ENCODE data around the gene FH.

FH gene

DNA sequence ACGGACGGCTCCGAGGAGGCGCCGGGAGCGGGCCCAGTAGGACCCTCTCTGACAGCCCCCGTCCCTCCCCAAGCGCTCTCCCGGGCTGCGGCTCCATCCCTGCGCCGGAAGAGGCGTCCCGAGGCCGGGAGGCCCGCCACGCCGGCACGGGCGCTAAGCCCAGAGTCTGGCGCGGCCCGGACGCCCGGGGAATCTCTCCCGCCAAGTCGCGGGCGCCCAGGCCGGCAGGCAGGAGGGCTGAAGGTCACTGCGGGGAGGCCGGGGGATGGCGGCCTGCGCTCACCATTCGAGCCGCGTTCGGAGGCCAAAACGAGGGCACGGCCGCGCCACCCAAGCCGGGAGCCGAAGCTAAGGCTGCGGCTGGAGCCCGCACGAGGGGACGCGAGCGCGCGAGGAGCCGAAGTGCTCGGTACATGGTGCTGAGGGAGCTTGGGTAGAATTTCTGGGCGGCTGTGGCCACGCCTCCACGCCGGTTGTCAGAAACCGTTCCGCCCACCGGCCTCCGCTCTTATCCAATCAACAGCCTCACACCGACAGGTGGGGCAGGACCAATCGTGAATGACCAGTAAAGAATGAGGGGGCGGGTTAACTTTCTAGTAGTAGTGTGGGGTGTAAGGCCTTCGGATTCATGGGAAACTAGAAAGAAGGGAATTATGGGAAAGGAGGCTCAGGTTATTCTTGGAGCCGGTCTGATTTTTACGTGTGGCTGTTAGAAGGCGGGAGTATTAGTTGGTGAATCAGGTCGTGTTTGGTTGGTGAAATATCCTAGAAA is at the start of gene FH:
TSS of gene FH (minus strand) at position 448 of the 772 bp plus-strand sequence. CDS start at position 415, 33 bp downstream.
- DNase-seq: peak; percentile 96

DNA sequence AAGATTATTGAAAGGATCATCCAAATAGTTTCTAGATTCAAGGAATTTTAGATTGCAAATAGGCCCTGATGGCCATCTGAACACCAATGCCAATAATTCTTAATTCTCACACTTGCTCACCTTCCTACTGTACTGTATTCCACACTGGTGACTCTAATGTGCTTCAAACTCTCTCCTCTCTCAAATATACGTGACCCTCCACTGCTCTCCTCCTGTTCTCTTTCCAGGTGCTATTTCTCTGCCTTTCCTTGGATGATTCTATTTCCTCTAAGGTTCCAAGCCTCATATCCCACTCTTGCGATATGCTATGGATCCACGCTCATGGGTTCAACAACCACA is 41.3 kb upstream of the FH start:
- DNase-seq: no peak

DNA sequence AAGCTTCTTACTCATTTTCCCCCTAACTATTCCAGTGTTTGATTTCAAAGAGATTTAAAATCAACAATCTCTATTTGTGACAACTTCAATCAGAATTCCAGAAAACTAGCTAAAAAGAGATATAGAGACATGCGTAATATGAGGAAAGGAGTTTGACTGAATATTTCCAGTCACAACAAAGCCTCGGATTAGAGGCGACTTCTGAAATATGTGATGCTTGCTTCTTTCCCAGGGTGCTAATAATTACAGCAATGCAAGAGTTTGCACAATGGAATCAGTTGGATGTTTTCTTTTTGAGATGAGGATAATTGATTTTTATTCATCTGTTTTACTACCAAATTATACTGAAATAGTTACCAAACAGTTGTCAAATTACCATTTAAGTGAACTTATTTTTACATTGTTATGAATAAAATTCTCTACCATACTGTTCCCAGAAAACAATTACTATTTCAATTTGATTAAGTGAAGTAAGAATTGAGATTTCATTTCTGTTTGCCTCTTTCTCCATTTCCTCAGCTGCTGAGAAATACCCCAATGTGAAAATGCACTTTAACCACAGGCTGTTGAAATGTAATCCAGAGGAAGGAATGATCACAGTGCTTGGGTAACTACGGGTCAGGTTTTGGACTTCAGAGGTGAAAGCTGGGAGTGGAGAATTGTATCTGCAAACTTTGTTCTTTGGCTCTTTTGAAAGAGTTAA is 40.7 kb upstream of the FH start:
- no peak for DNase-seq

GRCh38 chr1:241557551-241558193 is 38.1 kb upstream of the FH start:
- DNase-seq: no peak

- no peak for DNase-seq
Measured at GRCh38 chr1:241557031-241557430, 37.5 kb upstream of the FH start.

DNA sequence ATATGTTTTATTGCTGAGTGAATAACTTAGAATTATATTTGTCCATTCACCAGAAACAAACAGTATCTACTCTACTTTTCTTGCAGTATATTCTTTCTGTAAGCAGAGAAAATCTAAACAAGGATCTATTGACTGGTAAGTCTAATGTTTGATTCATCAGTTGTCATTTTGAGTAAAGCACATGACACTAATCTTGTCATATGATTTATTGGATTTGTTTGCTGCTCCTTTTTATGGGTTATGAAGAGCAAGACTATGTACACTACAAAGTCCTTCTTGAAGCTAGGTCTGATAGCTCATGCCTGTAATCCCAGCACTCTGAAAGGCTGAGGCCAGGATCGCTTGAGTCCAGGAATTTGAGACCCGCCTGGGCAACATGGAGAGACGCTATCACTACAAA is 36.0 kb upstream of the FH start:
- DNase-seq: no peak

DNA sequence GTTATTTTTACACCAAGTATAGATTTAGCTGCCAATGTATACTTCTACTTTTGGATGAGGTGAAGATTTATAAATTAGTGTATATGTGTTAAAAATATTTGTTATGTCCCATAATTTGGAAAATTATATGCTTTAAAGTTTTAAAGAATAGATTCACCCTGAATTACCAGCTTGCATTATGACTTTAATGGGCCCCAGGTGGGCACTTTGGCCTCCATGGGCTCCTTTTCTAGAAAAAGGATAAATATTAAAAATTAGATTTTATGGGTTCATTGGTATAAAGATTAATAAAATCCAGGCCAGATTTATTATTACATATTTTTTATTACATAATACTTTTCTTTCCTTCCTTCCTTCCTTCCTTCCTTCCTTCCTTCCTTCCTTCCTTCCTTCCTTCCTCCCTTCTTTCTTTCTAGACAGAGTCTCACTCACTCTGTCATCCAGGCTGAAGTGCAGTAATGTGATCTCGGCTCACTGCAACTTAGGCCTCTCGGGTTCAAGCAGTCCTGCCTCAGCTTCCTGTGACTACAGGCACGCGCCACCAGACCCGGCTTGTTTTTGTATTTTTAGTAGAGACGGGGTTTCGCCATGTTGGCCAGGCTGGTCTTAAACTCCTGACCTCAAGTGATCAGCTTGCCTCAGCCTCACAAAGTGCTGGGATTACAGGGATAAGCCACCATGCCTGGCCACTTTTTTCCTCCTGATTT is 34.5 kb upstream of the FH start:
- no peak for DNase-seq

DNA sequence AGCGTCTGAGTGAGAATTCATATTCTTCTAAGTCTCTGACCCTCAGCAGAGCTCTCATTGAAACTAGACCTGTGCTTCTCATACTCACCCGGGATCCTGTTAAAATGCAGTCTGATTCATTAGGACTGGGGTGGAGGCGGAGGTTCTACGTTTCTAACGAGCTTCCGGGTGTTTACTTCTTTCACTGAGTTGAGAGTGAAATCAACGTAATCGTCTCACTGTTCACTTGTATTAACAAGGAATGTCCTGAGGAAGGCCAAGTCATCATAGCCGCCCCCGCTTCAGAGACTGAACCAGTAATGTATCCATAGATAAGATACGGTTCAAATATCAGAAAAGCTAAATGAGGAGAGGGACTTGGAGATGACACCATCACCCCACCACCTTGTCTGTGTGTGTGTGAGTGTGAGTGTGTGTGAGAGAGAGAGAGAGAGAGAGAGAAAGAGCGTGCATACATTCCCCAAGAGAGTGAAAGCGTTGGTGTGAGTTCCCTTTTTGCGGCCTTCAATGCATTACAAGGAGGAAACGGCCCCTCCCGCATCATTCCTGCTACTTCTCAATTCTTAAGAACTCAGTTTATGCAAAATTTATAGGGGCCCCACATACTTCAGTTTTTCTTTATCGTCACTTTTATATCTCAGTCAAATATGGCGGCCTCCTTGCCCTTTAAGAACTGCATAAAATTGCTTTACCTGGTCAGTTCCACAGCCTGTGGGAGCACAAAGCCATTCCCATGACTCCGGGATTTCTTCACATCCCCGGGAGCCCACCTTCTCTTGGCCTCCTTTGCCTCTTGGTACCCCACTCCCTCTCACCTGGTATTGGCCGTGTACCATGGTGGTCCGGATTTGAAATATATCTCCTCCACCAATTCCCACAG is 32.4 kb upstream of the FH start:
- DNase-seq: no peak

DNA sequence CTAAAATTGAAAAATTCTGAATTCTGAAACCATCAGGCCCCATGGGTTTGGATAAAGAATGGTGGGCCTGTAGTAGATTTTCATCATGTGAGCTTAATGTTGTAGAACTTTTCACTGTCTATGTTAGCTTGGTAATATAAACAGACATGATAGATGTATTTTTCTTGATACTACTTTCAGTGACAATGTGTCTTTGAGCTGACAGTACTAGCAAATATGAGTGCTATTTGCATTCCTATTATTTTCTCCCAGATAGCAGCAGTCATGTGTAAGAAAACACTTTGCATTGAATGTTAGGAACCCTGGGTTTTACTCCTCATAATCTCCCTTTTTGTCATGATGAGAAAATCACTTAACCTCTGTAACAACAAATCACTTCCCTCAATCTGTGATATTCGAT is 30.8 kb upstream of the FH start:
- DNase-seq: no peak

GRCh38 chr1:241548008-241548407 is 28.5 kb upstream of the FH start:
- DNase-seq: no peak

DNA sequence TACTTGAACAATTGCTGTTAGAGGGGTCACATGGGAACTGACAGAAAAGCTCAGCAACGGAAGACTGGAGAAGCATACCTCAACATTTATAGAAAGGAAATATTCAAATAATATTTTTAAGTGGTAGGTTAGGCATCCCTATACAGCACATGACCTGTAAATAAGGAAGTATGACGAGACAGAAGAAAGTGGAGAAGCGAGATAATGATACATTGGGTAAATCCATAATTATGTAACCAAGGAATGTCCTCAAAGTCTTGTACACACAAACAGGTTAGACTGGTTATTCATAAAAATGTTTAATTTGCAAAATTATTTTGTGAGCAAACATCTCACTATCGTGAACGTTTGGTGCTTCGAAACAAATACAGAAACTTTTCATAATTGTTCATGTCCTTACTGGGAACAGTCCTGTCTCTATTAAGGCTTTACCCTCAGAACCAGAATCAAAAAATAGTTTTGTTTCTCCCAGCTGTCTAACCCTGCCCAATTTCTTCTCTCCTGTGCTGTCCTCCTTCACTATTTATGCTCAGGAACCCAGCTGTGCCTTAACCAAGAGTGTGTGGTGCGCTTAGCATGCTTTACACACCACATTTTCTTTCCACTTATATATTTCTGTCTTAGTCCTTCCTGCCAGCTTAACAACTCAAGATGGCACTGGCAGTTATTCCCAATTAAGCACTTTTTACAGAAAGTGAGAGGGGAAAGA is 22.8 kb upstream of the FH start:
- no peak for DNase-seq

GRCh38 chr1:241536969-241537368 is 17.4 kb upstream of the FH start:
- no peak for DNase-seq

DNA sequence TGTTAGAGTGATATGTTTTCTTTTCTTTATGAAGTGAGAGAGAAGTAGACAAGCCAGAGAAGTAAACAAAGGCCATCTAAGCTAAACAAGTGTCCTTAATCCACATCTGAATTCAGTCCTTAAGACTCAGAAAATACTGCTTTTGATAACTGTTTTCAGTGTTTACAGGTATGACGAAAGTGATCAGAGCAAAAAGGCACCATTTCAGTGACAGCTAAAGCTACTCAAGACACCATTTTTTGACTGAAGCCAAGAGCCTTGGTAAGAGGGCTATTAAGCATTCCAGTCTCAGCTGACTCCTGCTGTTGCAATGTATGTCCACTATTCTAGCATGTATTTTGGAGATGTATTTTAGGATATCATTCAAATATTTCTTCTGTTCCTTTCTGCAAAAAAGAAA is 16.7 kb upstream of the FH start:
- DNase-seq: no peak

DNA sequence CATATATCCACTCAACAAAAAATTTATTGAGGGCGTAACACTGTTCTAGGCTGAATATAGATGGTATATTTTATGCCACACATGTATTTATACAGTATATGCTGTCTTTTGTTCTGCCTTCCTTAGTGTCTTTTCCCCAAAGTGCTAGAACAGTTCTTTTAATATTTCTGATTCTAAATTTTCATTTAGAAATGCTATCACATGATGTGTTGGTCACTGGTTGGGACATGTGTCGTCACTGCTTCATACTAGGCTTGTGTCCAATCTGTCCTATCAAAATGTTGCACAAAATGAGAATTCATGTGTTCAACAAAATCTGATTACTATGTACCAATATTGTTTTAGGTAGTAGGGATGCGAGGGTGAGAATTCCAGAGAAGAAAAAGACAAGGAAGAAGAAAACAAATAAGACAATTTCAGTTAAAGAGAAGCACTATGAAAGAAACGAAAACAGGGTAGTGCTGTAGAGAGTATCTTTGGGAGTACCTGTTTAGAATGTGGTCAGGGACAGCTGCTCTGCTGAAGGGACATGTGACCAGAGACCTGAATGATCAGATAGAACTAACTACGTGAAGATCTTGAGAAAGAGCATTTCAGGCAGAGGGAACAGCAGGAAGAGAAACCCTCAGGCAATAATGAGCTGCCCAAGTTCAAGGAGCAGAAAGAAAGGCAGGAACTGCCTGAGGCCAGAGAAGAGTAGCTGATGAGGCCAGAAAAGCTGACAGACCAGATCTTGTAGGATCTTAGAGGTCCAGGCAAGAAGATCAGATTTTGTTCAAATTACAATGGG is 14.0 kb upstream of the FH start:
- no peak for DNase-seq

DNA sequence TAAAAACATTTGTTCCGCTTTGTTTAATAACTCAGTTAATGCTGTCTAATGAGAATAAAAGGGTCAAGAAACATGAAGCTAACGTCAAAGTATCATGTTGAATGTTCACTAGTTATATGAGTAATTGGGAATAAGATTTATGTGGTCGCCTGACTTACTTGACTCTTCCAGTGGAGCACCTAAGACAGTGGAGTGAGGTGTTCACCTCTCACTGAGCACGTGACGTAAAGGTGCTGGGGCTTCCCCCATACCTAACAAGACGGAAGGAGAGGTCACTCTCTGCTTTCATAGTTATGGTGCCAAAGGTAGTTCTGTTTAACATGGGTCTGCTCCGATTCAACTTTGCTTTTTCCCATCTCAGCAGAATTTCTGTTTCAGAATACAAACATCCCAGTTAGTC is 13.3 kb upstream of the FH start:
- DNase-seq: no peak

DNA sequence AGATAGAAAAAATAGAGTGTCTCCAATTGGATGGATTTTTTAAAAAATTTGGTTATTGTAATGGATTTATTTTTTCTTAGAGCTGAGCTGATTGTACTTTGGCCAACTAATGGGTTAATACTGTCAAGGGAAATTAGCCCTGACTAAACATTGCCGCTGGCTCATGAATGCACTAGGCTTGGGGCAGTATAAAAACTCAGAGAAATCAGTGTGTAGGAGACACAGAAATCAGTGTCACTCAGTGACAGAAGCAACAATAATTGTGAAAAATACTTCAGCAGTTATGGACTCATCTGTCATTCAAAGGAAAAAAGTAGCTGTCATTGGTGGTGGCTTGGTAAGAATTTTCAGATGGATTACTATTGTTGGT is 12.6 kb upstream of the FH start, which contains the start of gene KMO:
TSS of gene KMO (plus strand) at position 217 of the 370 bp plus-strand sequence. CDS start at position 284, 67 bp downstream.
- no peak for DNase-seq

DNA sequence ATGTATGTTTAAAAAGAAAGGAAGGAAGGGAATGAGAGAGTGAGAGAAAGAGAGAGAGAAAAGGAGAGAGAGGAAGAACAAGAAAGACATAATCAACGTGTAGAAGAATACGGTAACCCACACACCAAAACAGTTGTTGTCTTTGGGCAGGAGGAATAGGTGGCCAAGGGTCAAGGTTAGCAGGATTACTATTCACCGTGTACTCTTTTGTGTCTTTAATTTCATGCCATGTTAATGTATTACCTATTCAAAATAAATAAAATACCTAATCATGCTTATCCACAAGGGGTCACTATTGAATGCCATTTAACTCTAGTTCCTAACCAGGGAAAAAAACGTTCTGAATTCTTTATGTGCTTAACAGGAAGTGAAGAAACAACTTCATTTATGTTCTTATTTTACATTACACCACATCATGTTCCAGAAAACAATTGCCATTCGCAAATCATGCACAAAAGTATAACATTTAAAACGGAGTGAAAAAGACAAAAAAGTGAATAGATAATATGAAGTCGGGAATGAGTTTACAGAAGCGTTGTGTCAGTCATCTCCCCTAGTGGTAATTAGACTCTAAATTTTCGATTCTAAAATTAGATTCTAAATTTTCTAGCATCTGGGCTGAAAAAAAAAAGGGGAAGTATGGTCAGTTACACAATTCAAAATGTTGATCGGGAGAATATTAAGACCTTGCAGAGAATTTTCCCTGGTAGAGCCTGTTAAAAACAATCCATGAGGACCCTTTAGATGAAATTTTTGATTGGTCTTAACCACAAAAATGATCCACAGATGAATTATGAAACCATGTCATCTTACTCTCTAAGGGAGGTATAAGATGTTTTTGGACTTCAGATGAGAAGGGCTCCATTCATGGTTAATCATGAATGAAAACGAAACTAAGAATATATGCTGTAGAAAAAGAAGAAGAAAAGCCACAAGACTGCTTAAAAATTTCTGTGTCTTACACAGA is 11.9 kb upstream of the FH start:
- peak; percentile 32 for DNase-seq

GRCh38 chr1:241527146-241527545 is 7.6 kb upstream of the FH start:
- DNase-seq: no peak

GRCh38 chr1:241525026-241525425 is 5.5 kb upstream of the FH start:
- DNase-seq: no peak

DNA sequence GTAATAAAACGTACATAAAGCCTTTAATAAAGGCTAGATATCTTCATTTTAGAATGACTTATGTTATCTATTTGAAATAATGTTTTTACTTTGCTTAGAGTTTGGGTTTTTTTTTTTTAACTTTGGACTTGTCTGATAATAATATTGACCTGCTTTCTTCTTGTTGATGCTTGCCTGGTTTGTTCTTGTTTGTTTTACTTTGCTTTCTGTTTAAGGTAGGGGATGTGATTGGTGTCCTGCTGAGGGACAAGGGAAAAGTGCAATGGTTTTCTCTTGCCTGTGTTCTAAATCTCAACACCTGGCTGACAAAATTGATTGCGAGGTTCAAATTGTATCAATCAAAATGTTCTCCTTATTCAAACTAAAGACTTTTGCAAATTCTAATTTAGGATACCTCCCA is 2.2 kb upstream of the FH start:
- no peak for DNase-seq

All from NCI-H524 treated with DMSO at 0.1 percent for 48 hours (cell line).